Measurements from ENCODE around the gene GLB1L2.

- TF ChIP-seq POLR2AphosphoS5 (IDR thresholded peaks at IDR 0.05; ENCODE audit: borderline replicate concordance, low read depth, low read length) (no peak), FOXP2 (optimal IDR thresholded peaks at IDR 0.05; ENCODE audit: control extremely low read depth, extremely low read length, insufficient read depth) (no peak), EZH2 (IDR thresholded peaks at IDR 0.05) (no peak)
Measured at GRCh38 chr11:134380229-134380628, 48.4 kb downstream of the GLB1L2 start.

Data from SK-N-MC (cell line).